Measurements from ENCODE around the gene PARD6B. TPM values are rescaled to one million over a fixed set of nuclear protein-coding genes. Genes with fewer than 3 reads are reported as not detected.
"Not testable (repeated sequence)": the region's sequence is repeated elsewhere in the genome, so short reads cannot be mapped to it uniquely, and the experiment has no call there.

PARD6B gene
- total RNA-seq, 1 donor from 2014 or later = 4.0 TPM

- Mint-ChIP-seq H3K9me3 (ENCODE audit: unreplicated experiment) (no peaks in the 10 kb centered on the region), H3K4me1 (ENCODE audit: low read depth, unreplicated experiment) (peaks cover 10% of the 10 kb centered on the region), H3K4me3 (ENCODE audit: unreplicated experiment) (no peak overlapping the region), H3K27ac (ENCODE audit: unreplicated experiment) (no peak overlapping the region), H3K36me3 (ENCODE audit: unreplicated experiment) (no peaks in the 10 kb centered on the region), H3K27me3 (ENCODE audit: unreplicated experiment) (peaks cover 11% of the 10 kb centered on the region)
- no peak for TF ChIP-seq CTCF (IDR thresholded peaks at IDR 0.05; ENCODE audit: partially characterized antibody, unreplicated experiment)
- DNase-seq = no peak
Measured at GRCh38 chr20:50692552-50692933, 38.8 kb upstream of the PARD6B start.

DNA sequence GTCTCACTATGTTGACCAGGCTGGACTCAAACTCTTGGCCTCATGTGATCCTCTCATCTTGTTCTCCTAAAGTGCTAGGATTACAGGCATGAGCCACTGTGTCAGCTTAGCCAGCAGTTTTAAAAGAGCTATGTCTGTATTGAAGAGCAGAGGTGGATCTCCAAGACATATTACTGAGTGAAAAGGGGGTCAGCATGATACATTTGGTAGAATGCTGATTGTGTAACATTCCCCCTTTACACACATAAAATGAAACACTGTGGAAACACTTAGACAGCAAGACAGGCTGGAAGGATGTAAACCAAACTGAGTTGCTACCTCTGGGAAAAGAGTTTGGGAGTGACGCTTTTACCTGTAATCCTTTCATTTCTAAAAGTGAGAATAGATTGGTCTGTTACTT is 38.4 kb upstream of the PARD6B start:
- no peak for TF ChIP-seq CTCF (IDR thresholded peaks at IDR 0.05; ENCODE audit: partially characterized antibody, unreplicated experiment)
- Mint-ChIP-seq H3K27ac (ENCODE audit: unreplicated experiment) (no peak overlapping the region), H3K27me3 (ENCODE audit: unreplicated experiment) (peaks cover 11% of the 10 kb centered on the region), H3K4me3 (ENCODE audit: unreplicated experiment) (no peak overlapping the region), H3K36me3 (ENCODE audit: unreplicated experiment) (no peaks in the 10 kb centered on the region), H3K4me1 (ENCODE audit: low read depth, unreplicated experiment) (peaks cover 10% of the 10 kb centered on the region), H3K9me3 (ENCODE audit: unreplicated experiment) (no peaks in the 10 kb centered on the region)
- DNase-seq = no peak

GRCh38 chr20:50694379-50695134 is 36.8 kb upstream of the PARD6B start:
- DNase-seq = no peak
- no peak for TF ChIP-seq CTCF (IDR thresholded peaks at IDR 0.05; ENCODE audit: partially characterized antibody, unreplicated experiment)
- peaks cover 11% of the 10 kb centered on the region for H3K27me3 Mint-ChIP-seq (ENCODE audit: unreplicated experiment)
- H3K9me3 Mint-ChIP-seq (ENCODE audit: unreplicated experiment) = no peaks in the 10 kb centered on the region
- no peaks in the 10 kb centered on the region for H3K36me3 Mint-ChIP-seq (ENCODE audit: unreplicated experiment)
- no peak overlapping the region for H3K27ac Mint-ChIP-seq (ENCODE audit: unreplicated experiment)
- H3K4me3 Mint-ChIP-seq (ENCODE audit: unreplicated experiment) = no peak overlapping the region
- peaks cover 10% of the 10 kb centered on the region for H3K4me1 Mint-ChIP-seq (ENCODE audit: low read depth, unreplicated experiment)

DNA sequence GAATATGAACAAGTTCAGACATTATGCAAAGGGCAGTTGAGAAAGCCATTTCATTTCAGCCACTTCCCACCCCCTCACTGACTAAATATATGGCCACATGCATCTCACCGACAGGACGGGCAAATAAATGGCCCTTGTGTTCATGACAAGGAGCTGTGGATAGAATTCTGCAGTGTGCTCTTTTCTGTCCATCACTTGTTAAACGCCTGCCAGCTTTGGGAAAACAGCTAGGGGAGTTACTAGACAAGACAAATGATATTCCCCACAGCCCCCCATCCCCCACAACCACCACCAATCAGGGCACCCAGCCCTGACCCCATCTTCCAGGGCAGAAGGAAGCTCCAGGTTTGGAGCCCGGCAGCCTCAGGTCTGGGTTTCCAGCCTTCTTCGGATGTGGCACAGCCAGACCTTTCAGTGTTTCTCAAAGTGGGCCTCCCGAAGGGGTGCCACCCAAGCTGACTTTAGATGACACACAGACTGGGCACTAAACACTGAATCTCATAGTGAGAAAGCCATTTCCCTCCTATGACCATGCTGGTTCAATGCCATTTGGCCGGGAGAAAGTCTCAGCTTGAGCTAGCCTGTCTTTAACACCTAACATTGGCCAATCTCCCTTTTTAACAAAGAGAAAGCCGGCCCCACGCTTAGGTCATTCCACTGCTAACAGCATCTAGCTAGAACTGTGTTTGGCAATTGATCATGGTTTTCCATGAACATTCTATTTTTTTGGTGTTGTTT is 36.1 kb upstream of the PARD6B start:
- Mint-ChIP-seq H3K4me1 (ENCODE audit: low read depth, unreplicated experiment) (peaks cover 10% of the 10 kb centered on the region), H3K27me3 (ENCODE audit: unreplicated experiment) (peaks cover 11% of the 10 kb centered on the region), H3K4me3 (ENCODE audit: unreplicated experiment) (no peak overlapping the region), H3K36me3 (ENCODE audit: unreplicated experiment) (no peaks in the 10 kb centered on the region), H3K9me3 (ENCODE audit: unreplicated experiment) (no peaks in the 10 kb centered on the region), H3K27ac (ENCODE audit: unreplicated experiment) (no peak overlapping the region)
- no peak for TF ChIP-seq CTCF (IDR thresholded peaks at IDR 0.05; ENCODE audit: partially characterized antibody, unreplicated experiment)
- no peak for DNase-seq

- not testable (repeated sequence) for DNase-seq; H3K36me3 Mint-ChIP-seq (ENCODE audit: unreplicated experiment); H3K27ac Mint-ChIP-seq (ENCODE audit: unreplicated experiment); H3K9me3 Mint-ChIP-seq (ENCODE audit: unreplicated experiment); H3K4me3 Mint-ChIP-seq (ENCODE audit: unreplicated experiment); H3K4me1 Mint-ChIP-seq (ENCODE audit: low read depth, unreplicated experiment); H3K27me3 Mint-ChIP-seq (ENCODE audit: unreplicated experiment)
Measured at GRCh38 chr20:50698255-50698654, 33.1 kb upstream of the PARD6B start.
